NCI-H2227 treated with DMSO at 0.1 percent for 48 hours (cell line): ENCODE measurements around the gene DLX6.

Source experiments
- DNase-seq: peaks from one replicate; lab custom pipeline; 2025; lab: John Stamatoyannopoulos, UW

DLX6 gene

DNA sequence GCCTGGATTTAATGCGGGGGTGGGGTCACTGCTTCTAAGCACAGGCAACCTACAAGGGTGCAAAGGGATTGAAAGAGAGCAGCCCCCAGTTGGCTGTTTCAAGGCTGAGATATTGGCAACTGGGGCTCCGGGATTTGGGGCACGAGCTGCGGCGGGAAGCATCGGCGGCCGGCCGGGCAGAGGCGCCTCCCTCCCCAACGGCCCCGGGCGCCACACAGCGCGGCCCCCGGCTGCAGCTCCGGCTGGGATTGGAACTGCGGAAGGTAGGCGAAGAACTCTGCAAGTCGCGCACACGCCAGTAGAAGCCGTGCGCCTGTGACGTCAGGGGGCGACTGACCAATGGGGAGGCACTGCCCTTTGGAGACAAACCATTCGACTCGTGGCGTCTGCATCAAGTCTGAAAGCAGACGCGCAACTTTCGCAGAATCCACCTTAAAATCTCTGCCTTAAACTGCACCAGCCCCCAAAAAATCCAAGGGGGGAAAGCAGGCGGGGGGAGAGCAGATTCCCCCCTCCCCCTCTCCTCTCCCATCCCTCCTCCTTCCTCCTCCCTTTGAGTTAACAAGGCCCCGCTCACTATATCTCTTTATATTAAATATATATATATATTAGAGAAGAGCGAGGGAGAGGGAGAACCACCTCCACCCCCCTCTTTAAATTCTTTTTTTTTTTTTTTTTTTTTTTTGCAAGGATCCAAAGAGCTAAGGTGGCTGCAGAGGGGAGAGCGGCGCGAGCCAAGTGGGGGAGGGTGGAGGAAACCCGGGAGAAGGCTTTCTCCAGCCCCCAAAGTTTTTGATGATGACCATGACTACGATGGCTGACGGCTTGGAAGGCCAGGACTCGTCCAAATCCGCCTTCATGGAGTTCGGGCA, at the start of gene DLX6:
Gene DLX6, plus strand, starts transcription at position 371 of the 872 bp plus-strand sequence. Its CDS starts 425 bp downstream, at position 796.
- DNase-seq = peak; percentile 92

DNA sequence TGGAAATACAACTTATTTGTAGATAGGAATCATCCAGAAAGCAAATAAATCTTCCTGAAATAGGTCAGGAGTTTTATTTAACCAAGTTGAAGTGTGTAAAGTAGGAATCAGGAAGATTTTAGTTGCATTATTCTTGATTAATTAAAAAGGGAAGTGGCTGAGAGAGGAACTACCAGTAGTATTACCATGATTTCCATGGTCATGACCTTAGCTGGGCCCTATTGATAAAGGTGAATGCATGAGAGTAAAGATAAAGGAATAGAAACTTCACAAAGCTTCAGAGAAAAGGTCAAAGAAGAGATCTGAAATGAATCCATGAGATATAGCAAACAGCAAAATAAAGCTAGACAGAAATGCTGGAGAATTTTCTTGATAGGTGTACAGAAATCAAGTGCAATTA, 46.2 kb upstream of the DLX6 start:
- no peak for DNase-seq

DNA sequence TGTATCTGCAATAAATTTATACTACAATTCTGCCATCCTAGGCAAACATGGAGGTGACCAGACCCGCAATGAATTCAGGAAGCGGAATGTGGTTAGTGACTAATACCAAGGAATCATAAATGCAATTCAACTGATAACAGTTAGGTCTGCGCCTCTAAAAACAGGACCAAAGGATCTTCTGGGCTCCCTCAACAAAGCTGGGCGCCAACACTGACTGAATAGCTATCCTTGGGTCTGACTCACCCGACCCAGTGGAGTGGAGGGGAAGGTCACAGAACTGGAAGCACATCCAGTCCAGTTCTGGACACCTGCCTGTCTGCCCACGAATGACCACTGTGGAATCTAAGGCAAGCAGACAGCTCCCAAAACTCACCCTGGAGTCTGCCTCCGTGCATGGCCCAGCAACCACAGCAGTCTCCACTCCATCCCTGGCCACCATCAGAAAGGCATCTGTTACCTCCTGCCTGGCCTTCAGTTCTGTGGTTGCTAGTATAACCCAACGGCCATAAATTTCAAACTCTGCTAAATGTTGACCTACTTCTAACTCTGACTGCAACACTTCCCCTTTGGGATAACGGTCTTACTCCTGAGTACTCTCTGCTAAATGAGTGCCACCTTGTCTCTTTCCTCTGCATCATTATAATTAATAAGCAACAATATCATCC, 43.0 kb upstream of the DLX6 start:
- DNase-seq = no peak

DNA sequence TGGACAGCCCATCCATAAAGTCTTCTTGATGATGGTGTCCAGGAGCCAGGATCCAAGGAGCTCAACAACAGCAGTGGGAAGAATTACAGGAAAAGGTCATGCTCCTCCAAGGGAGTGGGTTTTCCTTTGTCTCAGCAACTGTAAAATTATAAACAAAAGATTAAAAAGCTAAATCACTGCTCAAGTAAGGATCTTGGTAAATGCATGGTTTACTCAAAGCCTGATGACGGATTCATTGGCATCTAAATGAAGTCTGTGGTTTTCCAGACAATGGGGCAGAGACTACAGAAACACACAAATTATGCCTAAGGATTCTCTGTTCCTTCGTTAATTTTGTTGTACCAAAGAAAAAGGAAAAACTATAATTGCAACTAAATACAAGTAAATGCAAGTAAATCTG, 36.4 kb upstream of the DLX6 start:
- no peak for DNase-seq

DNA sequence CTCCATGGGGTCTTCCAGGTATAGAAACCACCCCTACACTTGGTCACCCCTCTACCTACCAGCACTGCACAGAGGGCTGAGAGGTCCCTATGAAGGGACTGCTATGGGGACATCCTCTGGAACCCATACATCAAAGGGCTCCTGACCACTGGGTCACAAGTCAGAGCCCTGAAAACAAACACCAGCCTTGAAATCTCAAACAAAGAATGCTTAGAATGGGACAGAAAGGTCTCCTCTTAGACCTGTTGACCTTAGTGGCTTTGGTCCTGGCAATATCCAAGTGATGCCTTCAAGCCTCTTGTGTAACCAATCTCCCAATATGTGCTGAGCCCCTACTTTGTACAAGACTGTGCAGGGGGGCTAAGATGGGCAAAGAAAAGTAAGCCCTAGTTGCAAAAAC, 34.6 kb upstream of the DLX6 start:
- no peak for DNase-seq

DNA sequence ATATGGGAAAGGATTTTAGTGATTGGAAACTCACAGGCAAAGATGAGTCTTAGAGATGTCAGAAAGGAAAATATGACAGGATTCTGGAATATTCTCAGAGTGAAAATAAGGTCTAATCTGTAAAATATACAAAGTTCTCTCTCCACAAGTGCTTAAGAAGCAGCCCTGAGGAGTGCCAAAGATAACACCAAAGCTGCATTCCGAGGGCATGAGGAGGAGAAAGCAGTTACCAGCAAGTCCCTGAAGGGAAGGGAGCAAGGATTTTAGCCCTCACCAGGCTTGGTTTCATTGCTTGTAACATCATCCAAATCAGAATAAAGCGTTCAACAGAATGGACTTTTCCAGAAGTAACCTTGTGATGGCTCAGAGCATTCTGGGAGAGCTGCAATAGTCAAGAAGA, 31.4 kb upstream of the DLX6 start:
- DNase-seq = no peak

DNA sequence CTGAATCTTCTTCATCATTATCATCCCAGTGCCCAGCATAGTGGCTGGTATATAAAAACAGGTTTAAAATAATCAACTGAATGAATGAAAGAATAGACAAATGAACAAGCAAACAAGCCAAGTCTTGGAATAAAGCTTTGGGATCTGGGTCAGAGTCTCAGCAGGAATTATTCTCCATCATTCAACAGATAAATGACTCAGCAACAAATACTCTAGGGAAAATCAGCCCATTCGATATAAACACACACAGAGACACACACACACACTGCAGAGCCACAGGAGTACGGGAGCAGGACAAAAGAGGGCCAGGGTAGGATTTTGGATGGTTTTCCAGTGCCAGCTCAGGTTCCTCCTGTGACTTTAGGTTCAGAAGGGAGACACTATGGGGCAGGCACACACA, 29.2 kb upstream of the DLX6 start:
- no peak for DNase-seq

DNA sequence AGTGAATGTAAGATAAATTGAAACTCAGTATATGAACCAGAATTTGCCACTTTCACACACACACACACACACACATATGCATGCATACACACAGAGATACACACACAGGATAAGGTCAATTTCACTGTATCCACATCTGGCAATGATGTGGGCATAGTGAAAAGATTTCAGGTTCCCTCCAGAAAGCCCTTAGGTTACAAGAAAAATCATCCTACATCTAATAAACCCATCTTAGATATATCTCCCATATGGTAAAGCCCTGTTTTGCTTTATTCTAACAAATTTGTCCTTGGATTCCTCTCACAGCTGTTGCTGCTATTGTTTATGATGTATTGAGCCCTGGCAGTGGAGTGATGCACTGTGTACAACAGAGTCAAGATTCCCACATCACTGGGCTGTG, 27.9 kb upstream of the DLX6 start:
- DNase-seq = no peak

DNA sequence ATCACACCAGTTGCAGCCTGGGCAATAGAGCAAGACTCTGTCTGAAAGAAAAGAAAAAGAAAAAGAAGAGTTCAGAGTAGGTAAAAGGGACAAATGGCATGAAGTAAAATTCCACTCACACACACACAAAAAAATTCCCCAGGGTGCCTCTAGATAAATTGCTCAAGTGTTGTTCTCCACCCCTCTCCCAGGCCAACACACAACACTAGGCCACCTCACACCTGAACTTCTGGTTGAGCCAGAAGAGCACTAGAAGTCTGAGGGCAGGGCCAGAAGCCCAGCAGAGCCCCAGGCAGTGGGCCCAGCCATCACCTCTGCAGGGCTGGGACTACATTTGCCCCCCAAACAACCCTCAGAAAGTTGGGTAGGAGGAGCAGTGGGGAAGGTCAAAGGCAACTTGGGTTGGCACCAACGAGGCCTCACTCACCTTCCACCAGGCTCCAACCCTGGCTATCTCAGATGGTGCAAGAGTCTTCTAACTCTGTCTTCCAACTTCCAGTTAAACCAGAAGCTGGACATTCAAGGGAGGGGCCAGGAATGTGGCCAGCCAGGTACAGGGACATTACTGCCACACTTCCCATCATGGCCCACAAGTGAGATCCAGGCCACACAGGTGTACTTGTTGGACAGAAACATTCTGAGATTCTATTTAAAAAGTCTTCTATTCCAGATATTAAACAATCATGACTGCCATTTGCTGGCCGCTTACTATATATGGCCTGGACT, 25.6 kb upstream of the DLX6 start:
- DNase-seq = no peak

DNA sequence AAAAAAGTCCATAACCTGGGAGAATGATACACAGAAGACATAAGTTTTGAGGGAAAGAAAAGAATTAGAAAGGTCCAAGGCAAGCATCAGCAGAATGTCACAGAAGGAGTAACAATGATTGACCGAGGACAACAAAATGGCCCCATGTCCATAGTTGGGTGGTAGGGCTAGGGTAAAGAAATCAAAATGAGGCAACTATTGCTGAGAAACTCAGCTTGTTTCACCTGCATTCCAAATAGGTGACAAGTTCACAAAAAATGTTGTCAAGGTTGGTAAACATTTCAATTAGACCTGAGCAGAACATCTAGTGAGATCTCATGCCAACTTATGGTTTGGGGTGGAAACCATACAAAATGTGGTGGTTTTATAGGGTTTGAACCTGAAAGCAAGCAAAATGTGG, 22.8 kb upstream of the DLX6 start:
- DNase-seq = no peak

DNA sequence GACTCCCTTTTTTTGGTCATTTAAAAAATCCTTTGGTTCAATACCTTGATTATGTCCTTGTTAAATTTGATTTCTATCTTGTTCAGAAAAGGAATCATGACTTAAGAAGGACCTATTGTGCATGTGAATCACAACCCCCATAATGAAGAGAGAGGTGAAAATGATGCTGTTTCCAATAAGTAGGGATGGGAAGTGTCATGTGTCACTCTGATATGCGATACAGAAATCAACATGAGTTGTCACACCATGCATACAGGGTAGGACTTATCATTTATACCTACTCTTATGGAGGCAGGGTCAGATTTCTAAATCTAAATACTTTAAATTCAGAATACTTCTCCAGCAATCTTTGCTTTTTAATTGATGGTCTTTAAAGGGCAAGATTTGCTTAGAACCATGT, 19.4 kb upstream of the DLX6 start:
- no peak for DNase-seq

DNA sequence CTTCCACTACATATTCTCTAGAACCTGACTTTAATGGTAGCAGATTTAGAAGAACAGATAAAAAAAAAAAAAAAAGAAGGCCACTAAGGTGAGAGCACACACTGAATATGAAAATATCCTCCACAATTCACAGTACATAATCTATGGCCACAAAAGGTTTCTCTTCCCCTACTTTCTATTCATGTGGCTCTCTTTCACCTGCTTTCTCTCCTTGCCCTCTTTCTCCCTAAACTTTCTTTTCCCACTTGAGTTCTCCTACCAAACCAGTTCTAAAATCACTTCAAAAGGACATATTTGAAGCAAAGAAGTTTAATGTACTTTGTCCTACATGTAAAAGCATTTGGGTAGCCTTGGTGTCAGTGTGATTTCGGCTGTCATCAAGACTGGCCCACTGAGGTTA, 18.5 kb upstream of the DLX6 start:
- DNase-seq = no peak

DNA sequence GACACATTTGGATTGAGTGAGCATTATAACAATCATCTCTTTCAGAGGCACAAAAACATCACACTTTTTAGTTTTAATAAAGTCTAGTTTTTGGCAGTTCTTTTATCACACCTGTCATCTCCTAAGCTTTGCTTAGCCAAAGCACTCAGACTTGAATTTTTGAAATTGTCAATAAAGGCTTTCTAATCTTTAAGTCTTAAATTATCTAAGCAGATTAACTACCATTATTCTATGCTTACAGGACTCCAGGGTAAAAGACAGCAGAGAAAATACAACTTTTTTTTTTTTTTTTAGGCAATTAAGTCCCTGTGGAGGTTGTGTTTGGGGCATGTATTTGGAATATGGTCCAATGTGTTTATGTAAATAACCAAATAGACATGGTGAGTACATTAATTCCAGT, 17.6 kb upstream of the DLX6 start:
- no peak for DNase-seq

DNA sequence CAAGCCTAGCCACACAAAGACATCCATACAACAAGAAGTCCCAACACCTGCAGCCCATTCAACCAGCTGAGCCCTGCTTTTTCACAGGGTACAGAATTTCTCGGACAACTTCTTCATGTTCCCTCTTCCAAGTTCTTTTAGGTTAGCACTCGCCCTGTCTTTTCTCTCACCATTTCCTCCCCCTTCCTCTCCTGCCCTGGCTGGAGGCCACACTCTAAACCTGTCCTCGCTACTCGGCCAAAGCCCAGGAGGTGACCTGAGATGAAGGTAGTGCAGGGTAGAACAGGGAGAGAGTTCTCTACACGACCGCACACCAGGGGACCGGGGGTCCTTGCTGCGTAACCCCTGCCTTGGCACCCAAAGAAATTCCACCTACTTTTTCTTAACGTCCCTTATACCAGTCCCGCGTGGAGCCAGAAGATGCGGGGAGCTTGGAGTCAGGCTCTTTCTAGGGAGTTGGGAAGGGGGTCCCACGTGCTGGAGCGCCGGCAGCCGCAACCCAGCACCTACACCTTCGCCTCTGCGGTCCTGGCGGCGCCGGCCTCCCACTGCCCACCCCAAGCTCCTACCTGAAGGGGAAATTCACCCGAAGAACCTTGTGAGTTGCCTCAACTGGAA, 16.0 kb upstream of the DLX6 start:
- DNase-seq = no peak

DNA sequence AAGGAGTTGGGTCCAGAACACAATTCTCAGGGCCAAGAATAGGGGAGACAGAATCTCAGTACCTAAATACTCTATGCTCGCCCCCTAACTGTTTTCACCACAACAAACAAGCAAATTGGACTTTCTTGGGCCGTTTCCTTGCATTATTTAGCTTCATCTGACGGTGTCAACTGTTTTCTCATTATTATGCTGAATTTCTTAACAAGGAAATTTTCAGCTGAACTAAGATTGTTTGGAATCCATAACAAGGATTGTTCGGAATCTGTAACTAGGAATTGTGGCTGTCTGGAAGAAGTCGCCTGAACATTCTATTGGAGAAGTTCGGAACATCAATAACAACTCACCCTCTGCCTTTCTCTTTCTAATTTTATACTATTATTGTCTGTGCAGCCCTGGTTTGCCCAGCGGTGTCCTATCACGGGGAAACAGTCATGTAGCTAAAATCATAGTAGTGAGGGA, 15.5 kb upstream of the DLX6 start:
- no peak for DNase-seq

DNA sequence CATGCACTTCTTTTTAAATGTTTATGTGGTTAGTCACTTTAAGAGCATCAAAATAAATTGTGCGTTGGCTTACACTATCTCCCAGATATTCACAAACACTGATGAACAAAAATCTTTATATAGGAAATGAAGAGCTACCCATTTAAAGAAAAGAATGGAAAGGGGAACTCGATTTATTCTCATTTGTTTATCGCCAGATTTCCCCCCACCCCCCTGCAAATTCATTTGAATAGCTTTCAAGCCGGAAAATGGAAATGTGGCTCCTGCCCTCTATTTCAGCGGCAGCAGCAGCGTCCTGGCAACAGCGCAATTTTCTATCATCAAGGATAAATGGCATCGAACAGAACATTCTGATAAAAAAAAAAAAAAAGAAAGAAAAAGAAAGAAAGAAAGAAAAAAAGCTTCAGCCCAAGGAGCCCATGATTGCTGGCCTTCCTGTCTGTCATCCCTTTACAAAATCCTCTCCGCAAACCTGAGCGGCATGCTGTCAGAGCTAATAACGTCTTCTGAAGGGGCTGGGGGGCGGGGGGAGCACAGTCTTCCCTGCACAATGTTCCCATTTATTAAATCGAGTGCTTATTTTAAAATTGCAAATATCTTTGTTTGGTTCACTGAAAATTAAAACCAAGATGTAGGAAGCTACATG, 13.7 kb upstream of the DLX6 start:
- DNase-seq = no peak

DNA sequence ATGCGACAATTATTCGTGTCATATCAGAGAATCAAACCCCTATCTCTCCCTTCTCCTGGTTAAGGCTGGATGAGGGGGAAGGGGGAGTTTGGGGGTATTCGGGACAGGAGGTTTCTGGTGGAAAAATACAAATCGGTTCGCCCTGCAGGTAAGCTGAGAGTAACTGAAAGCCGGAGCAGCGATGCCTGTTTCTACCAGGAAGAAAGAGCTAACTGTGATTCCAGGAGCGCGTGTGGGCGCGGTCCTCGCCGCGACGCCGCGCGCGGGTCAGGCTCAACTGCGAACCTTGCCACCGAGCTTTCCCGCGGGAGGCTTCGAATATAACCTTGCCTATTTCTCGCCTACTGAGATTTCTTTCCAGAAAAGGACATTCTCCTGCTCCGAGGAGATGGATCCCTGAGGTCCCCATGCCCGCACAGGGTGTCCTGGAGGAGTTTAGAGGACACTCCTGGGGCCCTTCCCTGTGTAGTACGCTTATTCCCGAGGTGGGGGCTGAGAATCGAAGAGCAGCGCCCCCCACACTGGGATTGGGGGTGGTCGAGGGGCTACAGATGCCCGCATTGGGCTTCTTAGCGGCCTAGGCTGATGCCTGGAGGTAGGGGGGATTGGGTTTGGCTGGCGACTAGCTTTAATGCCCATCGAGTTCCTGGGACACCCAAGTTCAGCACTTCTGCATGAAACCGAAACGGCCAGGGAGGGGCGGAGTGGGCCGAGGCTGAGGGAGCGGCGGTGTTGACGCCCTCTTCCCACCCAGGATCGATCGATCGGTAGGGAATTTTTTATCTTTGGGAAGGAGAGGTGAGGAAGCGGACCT, 13.0 kb upstream of the DLX6 start:
- DNase-seq = no peak

DNA sequence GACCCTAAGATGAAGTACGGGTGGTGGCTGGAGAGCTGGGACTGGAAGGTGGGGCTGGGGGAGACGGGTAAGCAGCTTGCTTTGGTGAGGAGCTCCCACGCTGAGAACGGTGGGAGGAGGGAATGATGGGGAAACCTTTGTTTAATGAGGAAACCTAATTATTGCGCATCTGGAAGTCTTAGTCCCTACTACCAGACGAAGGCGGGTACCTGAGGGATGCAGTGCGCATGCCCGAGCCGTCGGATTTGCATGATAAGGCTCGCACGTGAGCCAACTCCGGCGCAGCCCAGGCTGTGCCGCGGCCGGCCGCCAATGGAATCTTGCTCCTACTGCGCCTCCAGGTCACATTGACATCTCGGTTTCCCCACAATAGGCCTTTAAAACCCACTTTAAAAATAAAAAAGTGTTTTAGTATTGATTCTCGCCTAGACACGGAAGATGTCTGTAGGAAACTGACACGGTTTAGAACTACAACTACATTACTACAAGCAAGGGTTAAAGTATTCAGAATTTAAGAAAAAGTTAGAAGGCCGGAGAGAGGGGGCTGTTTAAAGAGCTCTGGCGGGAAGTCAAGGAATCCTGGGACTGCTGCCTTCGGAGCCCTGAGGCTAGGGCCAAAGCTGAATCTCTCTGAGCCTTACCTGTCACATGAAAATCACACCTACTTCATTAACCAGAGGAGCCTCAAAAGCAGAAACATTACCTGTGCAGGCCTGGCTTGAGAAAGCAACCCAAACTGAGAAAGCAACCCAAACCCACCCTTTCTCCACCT, 12.1 kb upstream of the DLX6 start:
- no peak for DNase-seq

DNA sequence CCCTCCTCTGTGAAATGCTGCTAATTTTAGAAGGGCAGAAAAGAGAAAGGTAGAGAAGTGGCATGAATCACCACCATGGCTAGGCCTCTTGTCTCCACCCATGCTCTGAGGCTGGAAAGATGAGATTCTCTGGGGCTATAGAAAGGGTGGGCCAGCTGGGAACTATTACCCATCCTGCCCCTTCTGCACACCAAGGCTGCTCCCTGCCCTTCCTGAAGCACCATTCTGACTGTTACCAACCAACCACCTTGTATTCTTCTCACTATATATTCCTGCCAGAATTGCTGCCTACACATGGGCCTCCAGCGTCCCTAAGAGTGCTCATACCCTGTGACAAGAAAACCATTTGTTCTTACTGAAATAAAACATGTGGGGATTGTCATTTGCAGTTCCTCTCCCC, 11.4 kb upstream of the DLX6 start:
- DNase-seq = no peak

DNA sequence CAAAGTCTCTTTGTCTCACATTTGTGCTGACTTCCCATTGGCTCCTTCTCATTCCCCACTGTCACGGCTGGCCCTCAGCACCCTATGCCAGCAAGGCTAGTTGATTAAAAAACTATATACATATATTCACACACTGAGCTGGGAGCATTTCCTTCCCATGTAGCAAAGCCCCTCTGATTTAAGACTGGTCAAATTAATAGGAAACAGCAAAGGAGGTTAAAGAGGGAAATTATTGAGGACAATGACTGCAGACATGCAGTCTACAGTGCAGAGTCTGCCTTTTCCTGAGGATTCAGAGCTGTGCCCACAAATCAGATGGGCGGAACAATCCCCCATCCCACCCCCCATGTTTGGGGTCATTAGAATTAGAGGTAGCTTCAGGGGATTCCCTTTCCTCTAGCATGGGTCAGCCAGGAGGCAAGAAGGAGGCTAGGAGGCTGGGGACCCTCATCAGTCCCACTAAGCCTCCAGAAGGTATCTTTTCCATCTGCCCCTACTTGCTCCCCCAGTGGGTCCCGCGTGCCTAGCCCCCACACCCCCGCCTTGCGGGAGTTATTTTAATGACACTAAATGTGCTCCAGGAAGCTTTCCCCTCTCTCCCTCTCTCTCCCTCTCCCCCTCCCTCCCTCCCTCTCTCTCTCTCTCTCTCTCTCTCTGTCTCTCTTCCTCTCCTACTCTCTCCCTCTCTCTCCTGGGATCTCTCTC, 9.8 kb upstream of the DLX6 start:
- no peak for DNase-seq
